ENCODE data around the gene CREB5.

CREB5 gene

GRCh38 chr7:28435732-28436378 lies 23.5 kb downstream of the CREB5 start:
- Histone ChIP-seq H3K27ac (no peak overlapping the region), H2AFZ (no peak overlapping the region), H3K79me2 (no peaks in the 10 kb centered on the region), H3K36me3 (ENCODE audit: control insufficient read depth, insufficient read depth, low read length) (no peaks in the 10 kb centered on the region), H3K9ac (no peak overlapping the region), H3K4me2 (ENCODE audit: low read length) (no peak overlapping the region), H3K4me1 (no peaks in the 10 kb centered on the region), H3K4me3 (ENCODE audit: low read depth, low read length) (no peak overlapping the region), H3K27me3 (ENCODE audit: control insufficient read depth, insufficient read depth, low read length) (no peaks in the 10 kb centered on the region), H3K9me3 (ENCODE audit: control insufficient read depth, low read length) (no peaks in the 10 kb centered on the region)
- TF ChIP-seq, protein P1, sequence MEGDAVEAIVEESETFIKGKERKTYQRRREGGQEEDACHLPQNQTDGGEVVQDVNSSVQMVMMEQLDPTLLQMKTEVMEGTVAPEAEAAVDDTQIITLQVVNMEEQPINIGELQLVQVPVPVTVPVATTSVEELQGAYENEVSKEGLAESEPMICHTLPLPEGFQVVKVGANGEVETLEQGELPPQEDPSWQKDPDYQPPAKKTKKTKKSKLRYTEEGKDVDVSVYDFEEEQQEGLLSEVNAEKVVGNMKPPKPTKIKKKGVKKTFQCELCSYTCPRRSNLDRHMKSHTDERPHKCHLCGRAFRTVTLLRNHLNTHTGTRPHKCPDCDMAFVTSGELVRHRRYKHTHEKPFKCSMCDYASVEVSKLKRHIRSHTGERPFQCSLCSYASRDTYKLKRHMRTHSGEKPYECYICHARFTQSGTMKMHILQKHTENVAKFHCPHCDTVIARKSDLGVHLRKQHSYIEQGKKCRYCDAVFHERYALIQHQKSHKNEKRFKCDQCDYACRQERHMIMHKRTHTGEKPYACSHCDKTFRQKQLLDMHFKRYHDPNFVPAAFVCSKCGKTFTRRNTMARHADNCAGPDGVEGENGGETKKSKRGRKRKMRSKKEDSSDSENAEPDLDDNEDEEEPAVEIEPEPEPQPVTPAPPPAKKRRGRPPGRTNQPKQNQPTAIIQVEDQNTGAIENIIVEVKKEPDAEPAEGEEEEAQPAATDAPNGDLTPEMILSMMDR (IDR thresholded peaks at IDR 0.05) = no peak

DNA sequence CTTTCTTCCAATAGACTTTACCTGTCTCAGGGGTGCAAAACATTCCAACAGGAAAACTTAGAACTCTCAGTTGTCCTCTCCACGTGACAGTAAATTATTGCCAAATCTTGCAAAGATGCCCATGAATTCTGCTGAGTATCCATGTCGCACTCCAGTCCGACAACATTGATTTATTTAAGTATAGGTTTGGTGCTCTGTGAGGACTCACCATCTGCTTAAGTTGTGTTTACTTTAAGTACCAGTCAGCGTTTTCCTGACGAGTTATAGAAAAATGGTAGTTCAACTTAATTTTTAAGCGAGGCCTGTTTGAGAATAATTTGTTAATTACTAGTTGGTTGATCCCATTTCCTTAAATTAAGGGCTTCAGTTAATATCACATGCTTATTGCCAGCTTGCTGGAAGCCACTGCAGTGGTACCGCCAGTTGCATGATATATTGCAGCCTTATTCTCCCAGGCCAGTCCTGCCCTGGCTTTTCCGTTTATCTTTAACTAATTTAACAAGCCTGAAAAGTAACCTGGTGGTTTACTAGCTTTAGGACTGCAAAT lies 27.8 kb downstream of the CREB5 start:
- Histone ChIP-seq H3K4me2 (ENCODE audit: low read length) (no peak overlapping the region), H3K9me3 (ENCODE audit: control insufficient read depth, low read length) (no peaks in the 10 kb centered on the region), H3K36me3 (ENCODE audit: control insufficient read depth, insufficient read depth, low read length) (no peaks in the 10 kb centered on the region), H3K27me3 (ENCODE audit: control insufficient read depth, insufficient read depth, low read length) (no peaks in the 10 kb centered on the region), H3K27ac (no peak overlapping the region), H2AFZ (no peak overlapping the region), H3K4me1 (no peaks in the 10 kb centered on the region), H3K9ac (no peak overlapping the region), H3K79me2 (no peaks in the 10 kb centered on the region), H3K4me3 (ENCODE audit: low read depth, low read length) (no peak overlapping the region)
- TF ChIP-seq, protein P1 (IDR thresholded peaks at IDR 0.05) = no peak

GRCh38 chr7:28442540-28443420 lies 30.5 kb downstream of the CREB5 start:
- no peak overlapping the region for H2AFZ ChIP-seq
- no peak overlapping the region for H3K4me2 ChIP-seq (ENCODE audit: low read length)
- H3K27me3 ChIP-seq (ENCODE audit: control insufficient read depth, insufficient read depth, low read length) = no peaks in the 10 kb centered on the region
- H3K27ac ChIP-seq = no peak overlapping the region
- no peaks in the 10 kb centered on the region for H3K4me1 ChIP-seq
- no peaks in the 10 kb centered on the region for H3K9me3 ChIP-seq (ENCODE audit: control insufficient read depth, low read length)
- no peaks in the 10 kb centered on the region for H3K36me3 ChIP-seq (ENCODE audit: control insufficient read depth, insufficient read depth, low read length)
- H3K4me3 ChIP-seq (ENCODE audit: low read depth, low read length) = no peak overlapping the region
- no peak overlapping the region for H3K9ac ChIP-seq
- TF ChIP-seq, protein P1 (IDR thresholded peaks at IDR 0.05) = no peak
- no peaks in the 10 kb centered on the region for H3K79me2 ChIP-seq

GRCh38 chr7:28446131-28446530 lies 33.8 kb downstream of the CREB5 start:
- Histone ChIP-seq H3K9ac (no peak overlapping the region), H3K27me3 (ENCODE audit: control insufficient read depth, insufficient read depth, low read length) (no peaks in the 10 kb centered on the region), H3K4me2 (ENCODE audit: low read length) (no peak overlapping the region), H3K4me3 (ENCODE audit: low read depth, low read length) (no peak overlapping the region), H2AFZ (no peak overlapping the region), H3K79me2 (no peaks in the 10 kb centered on the region), H3K36me3 (ENCODE audit: control insufficient read depth, insufficient read depth, low read length) (no peaks in the 10 kb centered on the region), H3K27ac (no peak overlapping the region), H3K9me3 (ENCODE audit: control insufficient read depth, low read length) (no peaks in the 10 kb centered on the region), H3K4me1 (no peaks in the 10 kb centered on the region)
- TF ChIP-seq, protein P1 (IDR thresholded peaks at IDR 0.05) = no peak
